PFSK-1 (cell line): ENCODE results near the gene PRR9. TPM values are rescaled to one million over a fixed set of nuclear protein-coding genes. Genes with fewer than 3 reads are reported as not detected.

Source experiments
- FOXP2 ChIP-seq: optimal IDR thresholded peaks from 2 replicates; pipeline ENCODE3; 2011; ENCODE audit warnings: borderline replicate concordance, control low read depth, inconsistent platforms; ENCODE audit not compliant: insufficient read depth; ENCODE audit errors: extremely low read length, extremely low read depth
- POLR2AphosphoS5 ChIP-seq: IDR thresholded peaks from 2 replicates; pipeline ENCODE4 v1.6.1; 2012; ENCODE audit warnings: low read depth, mild to moderate bottlenecking, control low read depth, low read length, moderate library complexity
- SIN3A ChIP-seq: IDR thresholded peaks from 2 replicates; pipeline ENCODE4 v1.6.1; 2012; ENCODE audit warnings: mild to moderate bottlenecking, low read length, moderate library complexity, borderline replicate concordance; ENCODE audit not compliant: insufficient read depth
- TAF1 ChIP-seq: IDR thresholded peaks from 2 replicates; pipeline ENCODE4 v1.6.1; 2012; ENCODE audit warnings: low read length, control low read depth, borderline replicate concordance; ENCODE audit not compliant: insufficient read depth
- polyA plus RNA-seq: library from polyadenylated mRNA; unstranded; fragments of >200 nt; gene quantifications from one replicate; pipeline ENCODE4 v1.2.1, GENCODE V29; 2012; ENCODE audit warnings: low read depth, missing spikeins; ENCODE audit not compliant: insufficient read length
- TF ChIP-seq, protein P1 (sequence below), 2 experiments: IDR thresholded peaks; 2 replicates each; pipeline versions ENCODE4 v1.6.1 to v1.8.0; 2011 to 2012; ENCODE audit warnings: low read depth in 2 of 2, low read length in 2 of 2, control low read depth in 1 of 2, inconsistent platforms in 1 of 2, mild to moderate bottlenecking in 1 of 2, moderate library complexity in 1 of 2; ENCODE audit not compliant: insufficient read depth in 1 of 2

Gene PRR9, protein sequence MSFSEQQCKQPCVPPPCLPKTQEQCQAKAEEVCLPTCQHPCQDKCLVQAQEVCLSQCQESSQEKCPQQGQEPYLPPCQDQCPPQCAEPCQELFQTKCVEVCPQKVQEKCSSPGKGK
- polyA plus RNA-seq = not detected

DNA sequence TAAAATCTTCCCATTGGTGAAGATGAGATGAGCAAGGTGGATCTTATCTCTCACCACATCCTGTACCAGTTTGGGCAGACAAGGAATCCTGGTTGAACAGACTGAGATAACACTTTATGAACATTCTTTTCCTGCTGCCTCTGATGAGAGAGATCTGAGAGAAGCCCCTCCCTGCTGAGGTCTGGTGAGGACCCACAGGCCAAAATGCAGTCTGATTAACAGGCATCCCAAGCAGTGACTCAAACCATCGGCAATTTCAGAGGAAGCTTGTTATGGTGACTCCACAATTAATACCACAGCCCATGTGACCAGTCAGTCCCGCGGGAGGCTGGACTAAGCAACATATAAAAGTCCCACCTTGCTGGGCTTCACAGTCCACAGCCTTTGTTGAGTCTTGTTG is at the start of gene PRR9:
Gene PRR9 (plus strand): TSS at position 373 of the 400 bp plus-strand sequence. CDS start 561 bp downstream, outside the sequence.
- no peak for TF ChIP-seq FOXP2
- TF ChIP-seq POLR2AphosphoS5 = no peak
- TF ChIP-seq SIN3A = no peak
- TF ChIP-seq, protein P1, sequence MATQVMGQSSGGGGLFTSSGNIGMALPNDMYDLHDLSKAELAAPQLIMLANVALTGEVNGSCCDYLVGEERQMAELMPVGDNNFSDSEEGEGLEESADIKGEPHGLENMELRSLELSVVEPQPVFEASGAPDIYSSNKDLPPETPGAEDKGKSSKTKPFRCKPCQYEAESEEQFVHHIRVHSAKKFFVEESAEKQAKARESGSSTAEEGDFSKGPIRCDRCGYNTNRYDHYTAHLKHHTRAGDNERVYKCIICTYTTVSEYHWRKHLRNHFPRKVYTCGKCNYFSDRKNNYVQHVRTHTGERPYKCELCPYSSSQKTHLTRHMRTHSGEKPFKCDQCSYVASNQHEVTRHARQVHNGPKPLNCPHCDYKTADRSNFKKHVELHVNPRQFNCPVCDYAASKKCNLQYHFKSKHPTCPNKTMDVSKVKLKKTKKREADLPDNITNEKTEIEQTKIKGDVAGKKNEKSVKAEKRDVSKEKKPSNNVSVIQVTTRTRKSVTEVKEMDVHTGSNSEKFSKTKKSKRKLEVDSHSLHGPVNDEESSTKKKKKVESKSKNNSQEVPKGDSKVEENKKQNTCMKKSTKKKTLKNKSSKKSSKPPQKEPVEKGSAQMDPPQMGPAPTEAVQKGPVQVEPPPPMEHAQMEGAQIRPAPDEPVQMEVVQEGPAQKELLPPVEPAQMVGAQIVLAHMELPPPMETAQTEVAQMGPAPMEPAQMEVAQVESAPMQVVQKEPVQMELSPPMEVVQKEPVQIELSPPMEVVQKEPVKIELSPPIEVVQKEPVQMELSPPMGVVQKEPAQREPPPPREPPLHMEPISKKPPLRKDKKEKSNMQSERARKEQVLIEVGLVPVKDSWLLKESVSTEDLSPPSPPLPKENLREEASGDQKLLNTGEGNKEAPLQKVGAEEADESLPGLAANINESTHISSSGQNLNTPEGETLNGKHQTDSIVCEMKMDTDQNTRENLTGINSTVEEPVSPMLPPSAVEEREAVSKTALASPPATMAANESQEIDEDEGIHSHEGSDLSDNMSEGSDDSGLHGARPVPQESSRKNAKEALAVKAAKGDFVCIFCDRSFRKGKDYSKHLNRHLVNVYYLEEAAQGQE (IDR thresholded peaks at IDR 0.05; ENCODE audit: insufficient read depth in 1 of 2, low read depth in 2 of 2, low read length in 2 of 2) = no peak
- no peak for TF ChIP-seq TAF1

DNA sequence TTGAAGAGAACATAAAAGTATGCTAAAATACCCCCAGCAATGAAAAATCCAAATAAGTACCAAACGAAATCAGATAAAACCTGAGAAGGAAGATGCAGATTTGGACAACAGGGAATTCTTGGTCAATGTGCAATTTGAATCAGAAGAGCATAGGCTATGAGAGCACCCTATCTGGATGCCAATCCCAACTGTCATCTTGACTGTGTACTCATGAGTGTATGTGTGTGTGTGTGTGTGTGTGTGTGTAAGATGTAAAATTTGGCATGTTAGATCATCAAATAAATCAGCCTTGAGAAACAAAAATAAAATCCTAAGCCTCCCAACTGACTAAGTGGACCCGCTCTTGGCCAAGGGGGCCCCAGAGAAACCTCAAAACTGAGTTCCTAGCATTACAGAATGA is 48.7 kb upstream of the PRR9 start:
- TF ChIP-seq TAF1 = no peak
- TF ChIP-seq POLR2AphosphoS5 = no peak
- no peak for TF ChIP-seq FOXP2

DNA sequence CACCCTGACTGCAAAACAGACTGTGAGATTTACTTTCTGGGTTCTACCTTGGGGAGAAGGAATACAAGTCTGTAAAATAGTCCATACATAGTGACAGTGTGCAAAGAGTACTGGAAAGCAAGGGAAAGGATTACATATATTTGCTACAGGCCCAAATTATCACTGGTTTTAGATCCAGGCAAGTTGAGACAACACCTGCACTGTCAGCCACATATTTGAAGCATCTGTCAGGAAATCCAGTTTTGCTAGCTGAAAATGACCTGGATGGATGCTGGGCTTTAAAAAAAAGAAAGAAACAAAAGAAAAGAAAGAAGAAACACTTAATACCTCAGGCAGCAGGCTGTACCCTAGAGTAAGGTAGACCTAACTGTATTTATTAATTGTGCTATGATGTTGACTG is 42.8 kb upstream of the PRR9 start:
- TF ChIP-seq TAF1 (no peak), FOXP2 (no peak), SIN3A (no peak), POLR2AphosphoS5 (no peak)
- TF ChIP-seq, protein P1 (IDR thresholded peaks at IDR 0.05; ENCODE audit: insufficient read depth in 1 of 2, low read depth in 2 of 2, low read length in 2 of 2) = no peak

DNA sequence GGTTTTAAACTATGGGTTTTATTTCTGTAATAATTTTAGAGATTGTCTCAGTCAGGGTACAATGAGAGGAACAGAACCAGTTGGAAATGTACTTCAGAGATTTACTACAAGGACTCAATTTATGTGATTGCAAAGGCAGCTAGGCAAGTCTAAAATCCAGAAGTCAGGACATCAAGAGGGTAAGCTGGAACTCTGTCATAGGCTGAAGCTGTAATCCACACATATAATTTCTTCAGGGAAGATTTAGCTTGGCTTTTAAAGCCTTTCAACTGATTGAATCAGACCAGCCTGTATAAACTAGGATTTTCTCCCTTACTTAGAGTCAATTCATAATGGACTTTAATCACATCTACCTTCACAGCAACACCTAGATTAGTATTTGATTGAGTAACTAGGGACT is 38.5 kb upstream of the PRR9 start:
- TF ChIP-seq, protein P1 (IDR thresholded peaks at IDR 0.05; ENCODE audit: insufficient read depth in 1 of 2, low read depth in 2 of 2, low read length in 2 of 2) = no peak
- TF ChIP-seq SIN3A = no peak
- no peak for TF ChIP-seq POLR2AphosphoS5
- no peak for TF ChIP-seq FOXP2
- no peak for TF ChIP-seq TAF1

DNA sequence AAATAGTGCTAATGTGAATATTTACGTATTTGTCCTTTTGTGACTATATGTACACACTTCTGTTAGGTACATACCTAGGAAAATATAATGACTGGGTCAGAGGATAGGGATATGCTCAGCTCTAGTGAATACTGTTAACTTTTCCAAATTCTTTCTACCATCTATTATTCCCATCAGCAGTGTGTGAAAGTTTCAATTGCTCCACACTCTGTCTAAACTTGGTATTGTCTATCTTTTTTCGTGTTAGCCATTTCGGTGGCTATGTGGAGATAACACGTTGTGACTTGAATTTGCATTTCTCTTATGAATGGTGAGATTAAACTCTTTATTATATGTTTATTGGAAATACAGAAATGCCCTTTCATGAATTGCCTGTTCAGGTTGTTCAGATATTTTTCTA is 36.8 kb upstream of the PRR9 start:
- TF ChIP-seq, protein P1 (IDR thresholded peaks at IDR 0.05; ENCODE audit: insufficient read depth in 1 of 2, low read depth in 2 of 2, low read length in 2 of 2) = no peak
